ENCODE results near the gene MRPL23. TPM values are rescaled to one million over a fixed set of nuclear protein-coding genes. Genes with fewer than 3 reads are reported as not detected.
A peak's percentile ranks its signal among the peaks of the same experiment; 100 is the strongest.

Gene MRPL23
- total RNA-seq, 2 donors from 2014 or later = 69.9 to 109 TPM

DNA sequence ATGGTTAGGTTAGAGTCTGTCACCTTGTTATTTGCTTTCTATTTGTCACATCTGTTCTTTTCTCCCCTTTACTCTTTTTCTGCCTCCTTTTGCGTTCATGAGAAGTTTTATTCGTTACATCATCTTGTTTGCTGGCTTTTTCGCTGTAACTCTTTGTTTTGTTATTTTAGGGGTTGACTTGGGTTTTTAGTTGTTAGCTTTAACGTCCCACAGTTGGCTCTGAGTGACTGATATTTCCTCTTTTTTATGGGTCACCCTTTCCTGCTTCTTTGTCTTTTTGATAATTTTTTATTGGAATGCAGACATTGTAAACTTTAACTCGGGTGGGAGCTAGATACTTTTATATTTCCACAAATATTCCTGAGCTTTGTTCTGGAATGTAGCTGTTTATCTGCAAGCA, 41.0 kb upstream of the MRPL23 start:
- Mint-ChIP-seq H3K4me1 (peaks cover 13% of the 10 kb centered on the region), H3K27me3 (ENCODE audit: insufficient read depth) (peaks cover 2% of the 10 kb centered on the region), H3K9me3 (no peaks in the 10 kb centered on the region), H3K27ac (peak overlapping the region; percentile 14), H3K4me3 (no peak overlapping the region), H3K36me3 (ENCODE audit: low read depth) (no peaks in the 10 kb centered on the region)
- no peak overlapping the region for H3K4me3 ChIP-seq (ENCODE audit: low read length)
- no peaks in the 10 kb centered on the region for H3K36me3 ChIP-seq (ENCODE audit: control insufficient read depth, insufficient read depth, low read length)
- TF ChIP-seq, protein P1, sequence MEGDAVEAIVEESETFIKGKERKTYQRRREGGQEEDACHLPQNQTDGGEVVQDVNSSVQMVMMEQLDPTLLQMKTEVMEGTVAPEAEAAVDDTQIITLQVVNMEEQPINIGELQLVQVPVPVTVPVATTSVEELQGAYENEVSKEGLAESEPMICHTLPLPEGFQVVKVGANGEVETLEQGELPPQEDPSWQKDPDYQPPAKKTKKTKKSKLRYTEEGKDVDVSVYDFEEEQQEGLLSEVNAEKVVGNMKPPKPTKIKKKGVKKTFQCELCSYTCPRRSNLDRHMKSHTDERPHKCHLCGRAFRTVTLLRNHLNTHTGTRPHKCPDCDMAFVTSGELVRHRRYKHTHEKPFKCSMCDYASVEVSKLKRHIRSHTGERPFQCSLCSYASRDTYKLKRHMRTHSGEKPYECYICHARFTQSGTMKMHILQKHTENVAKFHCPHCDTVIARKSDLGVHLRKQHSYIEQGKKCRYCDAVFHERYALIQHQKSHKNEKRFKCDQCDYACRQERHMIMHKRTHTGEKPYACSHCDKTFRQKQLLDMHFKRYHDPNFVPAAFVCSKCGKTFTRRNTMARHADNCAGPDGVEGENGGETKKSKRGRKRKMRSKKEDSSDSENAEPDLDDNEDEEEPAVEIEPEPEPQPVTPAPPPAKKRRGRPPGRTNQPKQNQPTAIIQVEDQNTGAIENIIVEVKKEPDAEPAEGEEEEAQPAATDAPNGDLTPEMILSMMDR (conservative IDR thresholded peaks at IDR 0.05) = no peak
- no peaks in the 10 kb centered on the region for H3K9me3 ChIP-seq (ENCODE audit: control insufficient read depth, low read length)
- H3K4me1 ChIP-seq (ENCODE audit: control insufficient read depth, insufficient read depth, low read length) = no peaks in the 10 kb centered on the region
- 82% methylated on average over 5 of the region's 5 CpGs; no CpG with 5 or more reads in 1 of the 2 experiments for WGBS, 2 experiments (ENCODE audit: insufficient coverage in 1 of 2, insufficient read length in 1 of 2)
- DNase-seq = no peak
- no peaks in the 10 kb centered on the region for H3K27me3 ChIP-seq (ENCODE audit: control insufficient read depth, insufficient read depth, low read length, poor library complexity, severe bottlenecking)
- H3K9ac ChIP-seq (ENCODE audit: extremely low read depth, low read length, poor library complexity, severe bottlenecking) = no peak overlapping the region
- H3K27ac ChIP-seq (ENCODE audit: low read depth, low read length) = no peak overlapping the region

DNA sequence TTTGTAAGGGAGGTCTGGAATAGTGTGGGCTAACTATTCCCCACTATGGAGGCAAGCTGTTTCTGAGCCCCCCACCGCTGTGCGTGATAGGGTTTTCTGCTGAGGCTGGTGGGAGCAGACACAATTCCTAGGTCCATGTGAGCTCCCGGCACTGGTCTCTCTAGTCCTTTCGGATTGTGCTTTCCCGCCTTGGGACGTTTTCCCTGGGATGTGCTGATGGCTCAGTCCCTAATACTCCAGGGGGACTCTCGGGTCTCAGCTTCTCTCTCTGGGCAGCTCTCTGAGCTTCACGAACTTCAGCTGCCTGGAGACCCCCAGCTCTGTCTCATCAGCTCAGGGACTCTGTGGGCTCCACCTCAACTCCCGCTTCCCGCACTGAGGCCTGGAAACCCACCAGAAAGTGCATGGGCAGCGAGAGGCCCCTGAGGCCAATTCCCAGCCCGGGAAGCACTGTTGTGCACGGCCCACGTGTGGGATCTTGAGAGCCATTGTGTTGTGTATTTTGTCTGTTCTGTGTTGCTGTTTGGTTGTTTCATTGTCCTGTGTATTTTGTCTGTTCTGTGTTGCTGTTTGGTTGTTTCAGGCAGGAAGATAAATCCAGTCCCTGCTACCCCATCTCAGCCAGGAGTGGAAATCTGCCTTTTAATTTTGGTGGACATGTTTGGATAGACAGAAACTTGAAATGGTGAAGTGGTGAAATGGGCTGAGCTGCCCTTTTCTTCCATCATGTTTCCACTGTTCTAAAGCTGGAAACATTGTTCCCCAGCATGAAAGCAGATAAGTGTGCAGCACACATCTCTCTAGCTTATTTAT, 40.3 kb upstream of the MRPL23 start:
- Histone ChIP-seq H3K9me3 (ENCODE audit: control insufficient read depth, low read length) (no peaks in the 10 kb centered on the region), H3K27ac (ENCODE audit: low read depth, low read length) (no peak overlapping the region), H3K36me3 (ENCODE audit: control insufficient read depth, insufficient read depth, low read length) (no peaks in the 10 kb centered on the region), H3K9ac (ENCODE audit: extremely low read depth, low read length, poor library complexity, severe bottlenecking) (no peak overlapping the region), H3K27me3 (ENCODE audit: control insufficient read depth, insufficient read depth, low read length, poor library complexity, severe bottlenecking) (no peaks in the 10 kb centered on the region), H3K4me3 (ENCODE audit: low read length) (no peak overlapping the region), H3K4me1 (ENCODE audit: control insufficient read depth, insufficient read depth, low read length) (no peaks in the 10 kb centered on the region)
- TF ChIP-seq, protein P1 (conservative IDR thresholded peaks at IDR 0.05) = no peak
- no peaks in the 10 kb centered on the region for H3K36me3 Mint-ChIP-seq (ENCODE audit: low read depth)
- H3K4me1 Mint-ChIP-seq = peaks cover 13% of the 10 kb centered on the region
- peak; percentile 62 for DNase-seq
- no peak overlapping the region for H3K4me3 Mint-ChIP-seq
- H3K27ac Mint-ChIP-seq = peak overlapping the region; percentile 14
- 85% methylated on average over 11 to 14 of the region's 14 CpGs for WGBS, 2 experiments (ENCODE audit: insufficient coverage in 1 of 2, insufficient read length in 1 of 2)
- peaks cover 2% of the 10 kb centered on the region for H3K27me3 Mint-ChIP-seq (ENCODE audit: insufficient read depth)
- no peaks in the 10 kb centered on the region for H3K9me3 Mint-ChIP-seq

DNA sequence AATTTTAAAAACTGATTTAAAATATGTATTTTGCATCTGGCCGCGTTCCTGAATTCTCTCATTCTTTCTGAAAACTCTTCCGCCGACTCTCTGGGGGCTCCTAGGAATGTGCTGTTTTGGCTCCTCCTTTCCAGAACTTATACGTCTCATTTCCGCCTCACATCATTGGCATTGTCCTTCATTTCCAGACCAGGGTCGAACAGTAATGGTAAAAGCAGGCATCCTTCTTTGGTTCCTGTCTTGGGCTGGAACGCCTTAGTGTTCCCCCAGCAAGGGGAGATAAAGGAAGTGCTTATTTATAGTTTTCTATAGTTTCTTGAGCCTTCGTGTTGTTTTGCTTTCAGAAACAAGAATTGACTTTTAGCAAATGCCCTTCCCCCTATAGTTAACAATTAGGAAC, 38.5 kb upstream of the MRPL23 start:
- Histone ChIP-seq H3K36me3 (ENCODE audit: control insufficient read depth, insufficient read depth, low read length) (no peaks in the 10 kb centered on the region), H3K9ac (ENCODE audit: extremely low read depth, low read length, poor library complexity, severe bottlenecking) (no peak overlapping the region), H3K4me3 (ENCODE audit: low read length) (no peak overlapping the region), H3K27me3 (ENCODE audit: control insufficient read depth, insufficient read depth, low read length, poor library complexity, severe bottlenecking) (no peaks in the 10 kb centered on the region), H3K27ac (ENCODE audit: low read depth, low read length) (no peak overlapping the region), H3K9me3 (ENCODE audit: control insufficient read depth, low read length) (no peaks in the 10 kb centered on the region), H3K4me1 (ENCODE audit: control insufficient read depth, insufficient read depth, low read length) (no peaks in the 10 kb centered on the region)
- peaks cover 13% of the 10 kb centered on the region for H3K4me1 Mint-ChIP-seq
- H3K9me3 Mint-ChIP-seq = no peaks in the 10 kb centered on the region
- H3K4me3 Mint-ChIP-seq = no peak overlapping the region
- DNase-seq = no peak
- no peak overlapping the region for H3K27ac Mint-ChIP-seq
- H3K36me3 Mint-ChIP-seq (ENCODE audit: low read depth) = no peaks in the 10 kb centered on the region
- H3K27me3 Mint-ChIP-seq (ENCODE audit: insufficient read depth) = peaks cover 2% of the 10 kb centered on the region
- TF ChIP-seq, protein P1 (conservative IDR thresholded peaks at IDR 0.05) = no peak
- WGBS, 2 experiments (ENCODE audit: insufficient coverage in 1 of 2, insufficient read length in 1 of 2) = 80 to 84% methylated on average over 4 to 9 of the region's 9 CpGs
